Measurements from ENCODE around the gene COMMD1. TPM values are rescaled to one million over a fixed set of nuclear protein-coding genes. Genes with fewer than 3 reads are reported as not detected.

Gene COMMD1
- total and polyA plus RNA-seq, 10 donors, result 23.9 to 40.1 (median 35.0) TPM

- intact Hi-C loops (cut with DNase I; ENCODE audit: low total_unique reads), result no loop called here
- H3K4me3 ChIP-seq, result no peak overlapping the region
- WGBS, 5 donors, result 85 to 90% (median 86%) methylated on average over 3 of the region's 3 CpGs
- H3K27ac ChIP-seq, result no peak overlapping the region
- no peak for DNase-seq
- no peaks in the 10 kb centered on the region for H3K9me3 ChIP-seq
- H3K36me3 ChIP-seq, result no peaks in the 10 kb centered on the region
- TF ChIP-seq CTCF (IDR thresholded peaks at IDR 0.05 in 8 of 11, conservative IDR thresholded peaks at IDR 0.05 in 3 of 11) (no peak), POLR2A (IDR thresholded peaks at IDR 0.05) (no peak), POLR2AphosphoS5 (IDR thresholded peaks at IDR 0.05) (no peak)
- no peaks in the 10 kb centered on the region for H3K4me1 ChIP-seq
- no peaks in the 10 kb centered on the region for H3K27me3 ChIP-seq (replicated peaks in 1 of 7)
Observed at GRCh38 chr2:62163106-62163831, 257.8 kb downstream of the COMMD1 start.

DNA sequence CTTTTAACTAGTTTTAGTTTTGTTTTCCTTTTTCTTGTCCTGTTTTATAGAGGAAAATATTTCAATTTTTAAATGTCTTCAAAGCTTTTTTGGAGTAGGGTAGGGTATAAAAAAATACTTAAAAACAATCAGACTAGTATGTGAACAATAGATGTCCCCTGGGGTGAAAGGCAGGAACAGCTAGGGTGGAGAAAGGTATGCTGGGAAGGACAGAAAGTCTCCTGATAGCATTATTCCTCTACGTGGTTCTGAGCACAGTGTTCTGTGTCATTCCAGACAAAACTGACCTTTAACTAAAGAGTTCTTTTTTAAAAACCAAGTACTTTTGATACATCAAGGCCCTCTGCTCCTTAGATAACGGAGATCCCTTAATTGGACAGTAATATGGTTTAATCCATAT is 258.4 kb downstream of the COMMD1 start:
- WGBS, 5 donors, result 63 to 71% (median 65%) methylated on average over 2 of the region's 2 CpGs
- Histone ChIP-seq H3K27ac (no peak overlapping the region), H3K9me3 (no peaks in the 10 kb centered on the region), H3K4me1 (no peaks in the 10 kb centered on the region), H3K27me3 (replicated peaks in 1 of 7) (no peaks in the 10 kb centered on the region), H3K4me3 (no peak overlapping the region), H3K36me3 (no peaks in the 10 kb centered on the region)
- TF ChIP-seq POLR2A (IDR thresholded peaks at IDR 0.05), result no peak
- TF ChIP-seq POLR2AphosphoS5 (IDR thresholded peaks at IDR 0.05), result no peak
- TF ChIP-seq CTCF (IDR thresholded peaks at IDR 0.05 in 8 of 11, conservative IDR thresholded peaks at IDR 0.05 in 3 of 11), result no peak
- no peak for DNase-seq
- intact Hi-C loops (cut with DNase I; ENCODE audit: low total_unique reads), result no loop called here

- 91 to 93% (median 91%) methylated on average over 4 of the region's 4 CpGs for WGBS, 5 donors
- no peak overlapping the region for H3K27ac ChIP-seq
- H3K4me1 ChIP-seq, result no peaks in the 10 kb centered on the region
- TF ChIP-seq POLR2A (IDR thresholded peaks at IDR 0.05) (no peak), CTCF (IDR thresholded peaks at IDR 0.05 in 8 of 11, conservative IDR thresholded peaks at IDR 0.05 in 3 of 11) (no peak), POLR2AphosphoS5 (IDR thresholded peaks at IDR 0.05) (no peak)
- DNase-seq, result no peak
- no peak overlapping the region for H3K4me3 ChIP-seq
- intact Hi-C loops (cut with DNase I; ENCODE audit: low total_unique reads), result no loop called here
- H3K36me3 ChIP-seq, result no peaks in the 10 kb centered on the region
- H3K27me3 ChIP-seq (replicated peaks in 1 of 7), result no peaks in the 10 kb centered on the region
- no peaks in the 10 kb centered on the region for H3K9me3 ChIP-seq
Observed at GRCh38 chr2:62175728-62176127, 270.3 kb downstream of the COMMD1 start.

DNA sequence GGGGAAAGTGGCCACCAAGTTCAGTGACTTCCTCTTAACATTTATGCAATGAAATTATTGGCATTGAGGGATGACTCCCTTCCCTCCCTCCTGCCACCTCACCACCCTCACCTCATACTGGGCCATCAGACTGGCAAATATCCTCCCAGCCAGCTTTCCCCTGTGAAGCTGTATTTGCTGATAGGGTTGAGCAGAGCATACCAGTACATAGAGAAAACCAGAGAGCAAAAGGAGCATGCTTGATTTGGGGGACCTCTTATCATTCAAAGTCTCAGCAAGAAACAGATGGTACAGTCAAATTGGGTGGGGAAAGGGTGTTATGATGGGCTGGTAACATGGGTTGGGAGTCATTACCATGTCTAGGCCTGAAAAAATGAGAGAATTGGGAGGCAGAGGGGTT is 271.3 kb downstream of the COMMD1 start:
- no peak for DNase-seq
- no peaks in the 10 kb centered on the region for H3K27me3 ChIP-seq (replicated peaks in 1 of 7)
- no peak for TF ChIP-seq CTCF (IDR thresholded peaks at IDR 0.05 in 8 of 11, conservative IDR thresholded peaks at IDR 0.05 in 3 of 11)
- TF ChIP-seq POLR2AphosphoS5 (IDR thresholded peaks at IDR 0.05), result no peak
- TF ChIP-seq POLR2A (IDR thresholded peaks at IDR 0.05), result no peak
- intact Hi-C loops (cut with DNase I; ENCODE audit: low total_unique reads), result no loop called here
- H3K4me3 ChIP-seq, result no peak overlapping the region
- no peaks in the 10 kb centered on the region for H3K9me3 ChIP-seq
- H3K27ac ChIP-seq, result no peak overlapping the region
- no peaks in the 10 kb centered on the region for H3K36me3 ChIP-seq
- no peaks in the 10 kb centered on the region for H3K4me1 ChIP-seq
